ENCODE data around the gene RPL22. TPM values are rescaled to one million over a fixed set of nuclear protein-coding genes. Genes with fewer than 3 reads are reported as not detected.

The RPL22 gene
- total RNA-seq, 1 experiment from 2014 or later, result 309 TPM

GRCh38 chr1:6154525-6155319 is 44.7 kb downstream of the RPL22 start:
- Histone ChIP-seq H3K27ac (ENCODE audit: low read length) (no peak overlapping the region; the same call in 1 of the 2 replicates), H3K36me3 (ENCODE audit: control insufficient read depth, insufficient read depth, low read length) (no peaks in the 10 kb centered on the region), H3K4me3 (ENCODE audit: low read depth in 2 of 2, low read length in 2 of 2) (no peak overlapping the region), H3K4me1 (ENCODE audit: control insufficient read depth, insufficient read depth, low read length) (peaks cover 23% of the 10 kb centered on the region), H3K9me3 (ENCODE audit: control insufficient read depth, insufficient read depth, low read depth, low read length) (no peaks in the 10 kb centered on the region), H3K27me3 (ENCODE audit: control insufficient read depth, insufficient read depth, low read length) (no peaks in the 10 kb centered on the region)
- in situ Hi-C loops (cut with HindIII; ENCODE audit: low pct_unique_long_range_greater_than_20kb, low sequenced_read_pairs) (no loop called here), intact Hi-C loops (cut with micrococcal nuclease; ENCODE audit: unreplicated experiment) (no loop called here)
- ATAC-seq (no peak), DNase-seq (ENCODE audit: low read depth, low spot score) (no peak)
- CTCF ChIA-PET, result no interaction called here
- BruUV-seq (replicated peaks), result no TSS peak
- TF ChIP-seq TCF7L2 (IDR thresholded peaks at IDR 0.05; ENCODE audit: low read depth, low read length) (no peak), CTCF (IDR thresholded peaks at IDR 0.05) (no peak), SIN3A (IDR thresholded peaks at IDR 0.05; ENCODE audit: borderline replicate concordance, insufficient read depth, low read depth, low read length) (no peak), POLR2AphosphoS5 (IDR thresholded peaks at IDR 0.05; ENCODE audit: low read depth, low read length) (no peak), REST (IDR thresholded peaks at IDR 0.05; ENCODE audit: insufficient read depth in 1 of 2, low read depth in 2 of 2, low read length in 1 of 2) (no peak)
- POLR2A ChIA-PET, result no interaction called here

- intact Hi-C loops (cut with micrococcal nuclease; ENCODE audit: unreplicated experiment), result no loop called here
- Histone ChIP-seq H3K4me1 (ENCODE audit: control insufficient read depth, insufficient read depth, low read length) (peaks cover 18% of the 10 kb centered on the region), H3K4me3 (ENCODE audit: low read depth in 2 of 2, low read length in 2 of 2) (no peak overlapping the region), H3K27ac (ENCODE audit: low read length) (no peak overlapping the region), H3K9me3 (ENCODE audit: control insufficient read depth, insufficient read depth, low read depth, low read length) (no peaks in the 10 kb centered on the region), H3K36me3 (ENCODE audit: control insufficient read depth, insufficient read depth, low read length) (no peaks in the 10 kb centered on the region), H3K27me3 (ENCODE audit: control insufficient read depth, insufficient read depth, low read length) (no peaks in the 10 kb centered on the region)
- DNase-seq (ENCODE audit: low read depth, low spot score) (no peak), ATAC-seq (no peak)
- in situ Hi-C loops (cut with HindIII; ENCODE audit: low pct_unique_long_range_greater_than_20kb, low sequenced_read_pairs), result no loop called here
- BruUV-seq (replicated peaks), result no TSS peak
- POLR2A ChIA-PET, result no interaction called here
- CTCF ChIA-PET, result no interaction called here
- no peak for TF ChIP-seq TCF7L2 (IDR thresholded peaks at IDR 0.05; ENCODE audit: low read depth, low read length)
- no peak for TF ChIP-seq SIN3A (IDR thresholded peaks at IDR 0.05; ENCODE audit: borderline replicate concordance, insufficient read depth, low read depth, low read length)
- TF ChIP-seq CTCF (IDR thresholded peaks at IDR 0.05), result no peak
- no peak for TF ChIP-seq REST (IDR thresholded peaks at IDR 0.05; ENCODE audit: insufficient read depth in 1 of 2, low read depth in 2 of 2, low read length in 1 of 2)
- TF ChIP-seq POLR2AphosphoS5 (IDR thresholded peaks at IDR 0.05; ENCODE audit: low read depth, low read length), result no peak
These were observed 46.5 kb downstream of the RPL22 start for GRCh38 chr1:6152882-6153281.

All from Panc1 (cell line).